ENCODE data around the gene TIMM8B. TPM values are rescaled to one million over a fixed set of nuclear protein-coding genes. Genes with fewer than 3 reads are reported as not detected.

Gene TIMM8B, protein sequence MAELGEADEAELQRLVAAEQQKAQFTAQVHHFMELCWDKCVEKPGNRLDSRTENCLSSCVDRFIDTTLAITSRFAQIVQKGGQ
- total RNA-seq = 10 to 100 TPM; 49.1 to 65.1 TPM
- long read RNA-seq, transcript TIMM8B-201 (2 exons, 819 nt) = major isoform, 22 of 32 reads
- long read RNA-seq, transcript TIMM8B-203 (3 exons, 1,155 nt) = minor isoform, 9 of 32 reads
- long read RNA-seq, partial matches to known transcripts = 0 of 32 reads
- long read RNA-seq, other reads (novel, unspliced or antisense) = 1 of 32 reads

DNA sequence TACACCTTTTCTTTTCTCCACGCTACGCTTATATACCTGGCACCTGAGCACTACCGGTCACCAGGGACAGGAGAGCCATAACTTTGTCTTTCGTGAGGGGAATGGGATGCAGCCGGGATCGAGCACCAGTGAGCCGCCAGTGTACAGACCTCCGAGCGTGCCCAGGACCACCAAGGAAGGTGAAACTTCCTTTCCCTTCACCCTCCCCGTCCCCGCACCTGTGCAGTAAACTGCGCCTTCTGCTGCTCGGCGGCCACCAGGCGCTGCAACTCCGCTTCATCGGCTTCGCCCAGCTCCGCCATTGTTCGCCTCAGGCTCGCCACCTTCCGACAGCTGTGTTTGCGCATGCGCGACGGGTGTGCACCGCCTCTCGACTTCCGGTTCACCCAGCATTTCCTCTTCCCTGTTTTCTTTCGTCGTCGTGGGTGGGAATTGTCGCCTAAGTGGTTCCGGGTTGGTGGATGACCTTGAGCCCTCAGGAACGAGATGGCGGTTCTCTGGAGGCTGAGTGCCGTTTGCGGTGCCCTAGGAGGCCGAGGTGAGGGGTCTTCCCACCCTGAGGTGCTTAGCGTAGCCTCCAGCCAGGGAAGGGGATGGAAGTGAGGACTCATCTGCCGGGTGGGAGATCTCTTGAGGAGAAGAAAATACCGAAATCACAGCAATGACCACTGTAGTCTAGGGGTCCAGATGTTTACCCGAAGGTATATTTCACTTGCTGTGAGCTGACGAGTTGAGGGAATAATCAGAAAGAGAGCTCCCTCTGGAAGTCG, at the start of gene TIMM8B, which contains the start of gene SDHD:
Gene TIMM8B (minus strand): TSS at position 335 of the 770 bp plus-strand sequence. CDS start 33 bp downstream, at position 302.
Gene SDHD (plus strand): TSS at position 452 of the 770 bp plus-strand sequence. CDS start 35 bp downstream, at position 487.
- ATAC-seq = peak; percentile 93
- intact Hi-C loops (cut with DNase I, micrococcal nuclease) = no loop called here
- peak; percentile 93 to 96 for DNase-seq

DNA sequence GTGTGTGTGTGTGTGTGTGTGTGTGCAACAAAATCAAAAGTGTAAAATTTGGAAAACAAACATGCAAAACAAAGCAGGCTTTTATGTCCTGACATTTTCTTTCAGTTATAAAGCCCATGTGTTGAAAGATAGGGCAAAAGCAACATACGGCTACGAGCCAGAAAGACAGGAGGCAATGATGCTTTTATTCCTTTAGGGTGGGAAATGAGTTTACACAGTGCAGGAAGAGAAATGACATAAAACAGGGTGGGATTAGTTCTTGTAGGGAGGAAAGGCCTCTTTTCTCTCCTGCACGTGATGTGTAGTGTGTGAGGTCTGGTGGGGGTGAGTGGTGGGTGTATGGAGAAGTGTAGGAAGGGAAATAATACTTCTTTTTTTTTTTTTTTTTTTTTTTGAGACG, 47.9 kb upstream of the TIMM8B start:
- intact Hi-C loops (cut with DNase I, micrococcal nuclease) = no loop called here
- ATAC-seq (peak; percentile 68), DNase-seq (no peak)

DNA sequence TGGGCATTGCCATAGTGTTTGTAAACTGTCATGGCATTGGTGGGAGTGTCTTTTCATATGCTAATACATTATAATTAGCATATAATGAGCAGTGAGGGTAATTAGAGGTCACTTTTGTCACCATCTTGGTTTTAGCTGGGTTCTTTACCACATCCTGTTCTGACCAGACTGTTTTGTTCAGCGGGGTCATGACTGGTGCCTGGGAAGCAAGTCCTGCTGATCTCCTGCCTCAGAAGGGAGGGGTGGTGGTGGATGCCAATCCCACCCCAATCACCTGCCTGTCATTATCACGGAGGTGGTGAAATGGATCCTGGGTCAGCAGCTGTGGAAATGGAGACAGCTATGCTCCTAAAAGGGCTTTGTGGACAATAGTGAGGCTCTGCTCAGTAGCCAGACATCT, 46.2 kb upstream of the TIMM8B start:
- ATAC-seq (no peak), DNase-seq (no peak)
- intact Hi-C loops (cut with DNase I, micrococcal nuclease) = no loop called here

DNA sequence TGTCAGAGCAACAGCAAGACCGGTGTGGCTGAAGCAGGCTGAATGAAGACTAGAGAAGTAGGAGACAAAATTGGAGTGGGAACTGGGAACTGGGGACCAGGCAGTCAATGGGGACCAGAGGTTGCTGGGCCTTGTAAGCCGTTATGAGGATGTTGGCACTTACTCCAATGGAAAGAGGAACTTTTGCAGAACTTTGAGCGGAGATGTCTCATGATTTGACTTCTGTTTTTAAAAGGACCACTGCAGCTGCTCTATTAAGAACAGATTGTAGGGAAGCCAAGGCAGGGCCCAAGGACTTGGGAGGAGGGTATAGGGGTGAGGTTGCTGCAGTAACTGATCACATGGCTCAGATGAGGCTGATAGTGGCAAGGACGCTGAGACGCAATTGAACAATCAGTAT, 43.1 kb upstream of the TIMM8B start:
- no peak for ATAC-seq
- intact Hi-C loops (cut with DNase I, micrococcal nuclease) = no loop called here
- DNase-seq = peak in 1 of 2 donors; percentile 36

DNA sequence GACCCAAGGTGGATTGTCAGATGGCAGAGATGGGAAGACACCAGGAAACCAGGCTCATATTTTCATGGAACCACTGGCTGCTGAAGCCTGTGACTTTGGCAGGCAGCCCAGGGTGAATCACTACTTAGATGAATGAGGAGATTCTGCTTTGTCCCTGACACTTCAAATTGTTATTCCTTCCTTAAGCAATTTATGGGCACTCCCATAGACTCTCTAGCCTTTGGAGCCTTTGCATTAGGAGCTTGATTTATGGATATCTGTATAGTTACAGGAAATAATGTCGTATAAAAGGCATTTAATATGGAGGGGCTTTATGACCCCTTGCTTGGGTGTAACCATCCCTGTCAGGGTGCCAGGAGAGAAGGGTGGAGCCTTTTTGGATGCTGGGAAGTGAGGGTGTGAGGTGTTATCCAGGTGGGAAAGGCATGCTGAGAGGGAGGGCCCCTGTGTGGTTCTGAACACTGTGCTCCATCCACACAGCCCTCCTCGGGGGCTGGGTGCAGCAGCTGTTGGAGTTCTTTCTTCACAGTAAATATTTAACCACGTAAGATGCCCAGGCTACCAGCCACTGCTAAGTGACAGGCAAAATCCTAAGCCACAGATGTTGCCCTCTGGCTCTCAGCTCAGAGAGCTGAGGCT, 42.0 kb upstream of the TIMM8B start:
- DNase-seq (peak; percentile 89 to 92), ATAC-seq (peak; percentile 72)
- intact Hi-C loops (cut with DNase I, micrococcal nuclease) = no loop called here

DNA sequence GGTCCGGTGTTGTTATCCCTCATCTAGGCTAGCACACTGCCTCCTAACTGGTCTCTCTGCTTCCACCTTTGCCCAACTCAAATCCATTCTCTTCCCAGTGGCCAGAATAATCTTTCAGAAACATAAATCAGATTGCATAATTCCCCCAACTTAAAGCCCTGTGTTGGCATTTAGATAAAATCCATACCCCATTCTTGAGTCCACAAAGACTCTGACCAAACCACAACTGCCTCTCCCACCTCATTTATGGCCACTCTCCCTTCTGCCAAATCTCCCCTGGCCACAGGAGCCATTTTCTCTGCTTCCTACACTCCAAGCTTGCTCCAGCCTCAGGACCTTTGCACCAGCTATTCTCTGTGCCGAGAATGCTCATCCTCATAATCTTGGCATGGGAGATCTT, 40.5 kb upstream of the TIMM8B start:
- intact Hi-C loops (cut with DNase I, micrococcal nuclease) = no loop called here
- ATAC-seq = no peak
- no peak for DNase-seq

DNA sequence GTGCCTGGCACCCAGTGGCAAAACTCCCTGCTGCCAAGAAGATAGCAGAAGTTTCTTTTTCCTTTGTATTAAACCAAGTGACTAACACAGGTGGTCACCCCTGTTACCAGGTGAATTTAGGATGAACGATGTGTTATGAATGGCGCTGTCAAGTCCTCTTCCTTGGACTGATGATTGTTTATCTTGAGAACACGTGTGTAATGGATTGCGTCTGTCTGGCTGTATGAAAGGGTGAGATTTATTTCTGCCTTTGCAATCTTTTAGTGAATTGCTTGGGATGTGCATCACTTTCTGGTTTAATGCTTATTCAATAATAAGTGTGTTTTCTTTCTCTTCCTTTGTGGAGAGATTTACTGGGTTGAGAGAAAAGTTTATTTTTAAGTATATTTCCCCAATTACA, 36.6 kb upstream of the TIMM8B start:
- intact Hi-C loops (cut with DNase I, micrococcal nuclease) = no loop called here
- no peak for DNase-seq
- ATAC-seq = no peak

DNA sequence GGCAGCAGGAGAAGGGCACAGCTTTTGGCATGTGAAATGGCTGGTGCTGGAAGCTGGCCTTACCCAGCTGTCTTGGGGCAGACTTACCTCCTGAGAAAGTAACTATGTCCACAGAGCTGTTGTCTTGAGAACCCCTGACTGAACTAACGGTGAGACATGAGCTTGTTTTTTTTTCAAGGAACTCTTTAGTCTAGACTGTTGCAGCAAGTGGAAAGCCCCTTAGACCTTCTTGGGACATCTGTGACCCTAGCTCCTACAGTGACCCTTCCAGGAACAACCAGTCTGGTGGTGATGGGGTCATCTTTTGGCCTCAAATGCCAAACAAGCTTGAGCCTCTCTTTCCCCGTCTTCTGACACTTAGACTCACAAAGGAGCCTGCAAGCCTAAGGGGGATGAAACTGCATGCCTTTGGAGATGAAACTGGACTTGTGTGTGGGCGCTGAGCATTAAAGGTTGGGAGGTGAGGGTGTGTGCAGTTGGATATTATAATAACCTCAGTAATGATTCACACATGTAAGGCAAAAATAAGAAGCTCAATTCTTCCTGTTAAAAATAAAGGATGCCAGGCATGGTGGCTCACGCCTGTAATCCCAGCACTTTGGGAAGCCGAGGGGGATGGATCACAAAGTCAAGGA, 35.5 kb upstream of the TIMM8B start:
- ATAC-seq (no peak), DNase-seq (no peak)
- intact Hi-C loops (cut with DNase I, micrococcal nuclease) = no loop called here

DNA sequence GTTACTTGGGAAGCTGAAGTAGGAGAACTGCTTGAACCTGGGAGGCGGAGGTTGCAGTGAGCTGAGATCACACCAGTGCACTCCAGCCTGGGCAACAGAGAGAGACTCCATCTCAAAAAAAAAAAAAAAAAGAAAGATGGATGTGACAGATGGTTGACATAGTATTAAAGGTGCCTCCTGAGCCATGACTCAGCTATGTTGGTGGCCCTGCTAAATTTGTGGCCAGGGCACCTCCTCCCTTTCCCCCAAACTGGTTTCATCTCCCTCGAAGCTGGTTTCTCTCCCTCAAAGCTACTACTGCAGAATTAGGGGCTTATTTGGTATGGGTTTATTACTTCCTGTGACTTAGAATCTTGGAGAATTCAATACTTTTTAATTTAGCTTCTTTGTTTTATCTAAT, 31.6 kb upstream of the TIMM8B start:
- intact Hi-C loops (cut with DNase I, micrococcal nuclease) = loop anchor here in 1 of 2 donors (10.0 kb wide), 1 partner anchor 157 kb away; no protein-coding TSS in a partner anchor
- ATAC-seq (no peak), DNase-seq (no peak)

DNA sequence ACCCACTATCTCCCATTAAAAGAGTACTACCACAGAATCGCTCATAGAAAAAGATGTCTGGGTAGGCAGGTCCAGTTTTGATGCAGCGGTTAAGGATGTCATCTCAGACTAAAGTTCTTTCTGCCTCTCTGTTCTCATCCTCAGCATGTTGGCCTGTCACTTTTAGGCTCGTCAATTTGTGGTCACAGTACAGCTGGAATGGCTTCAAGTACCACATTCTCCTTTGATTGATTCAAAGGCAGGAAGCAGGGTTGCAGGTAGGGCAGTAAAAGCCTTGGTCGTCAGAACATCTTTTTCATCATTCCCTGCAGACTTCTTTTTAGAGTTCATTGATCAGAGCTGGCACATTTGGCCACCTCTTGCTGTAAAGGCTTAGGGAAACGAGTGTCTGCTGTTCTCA, 28.8 kb upstream of the TIMM8B start:
- no peak for ATAC-seq
- DNase-seq = no peak
- intact Hi-C loops (cut with DNase I, micrococcal nuclease) = loop anchor here in 1 of 2 donors (10.0 kb wide), 1 partner anchor 159 kb away; no protein-coding TSS in a partner anchor

DNA sequence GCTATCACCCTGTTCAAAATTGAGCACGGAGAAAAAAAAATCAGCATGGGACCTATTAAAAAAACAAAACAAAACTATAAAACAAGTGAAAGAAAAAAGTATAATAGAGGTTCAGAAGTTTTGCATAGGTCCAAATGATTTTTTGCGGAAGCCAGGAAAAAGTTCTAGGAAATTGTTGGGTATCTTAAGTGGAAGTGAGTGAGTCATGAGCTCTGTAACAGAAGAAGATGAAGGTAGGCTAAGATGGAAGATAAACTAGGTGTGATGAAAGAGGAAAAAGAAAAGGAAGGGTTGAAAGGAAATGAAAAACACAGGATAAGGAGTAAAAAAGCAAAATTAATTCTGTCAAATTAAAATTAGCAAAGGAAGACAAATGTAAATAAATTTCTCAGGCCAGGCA, 27.9 kb upstream of the TIMM8B start:
- no peak for ATAC-seq
- intact Hi-C loops (cut with DNase I, micrococcal nuclease) = loop anchor here in 1 of 2 donors (5.0 to 10.0 kb wide), 2 partner anchors 63 to 160 kb away; partner anchors contain the start of gene BCO2
- DNase-seq = no peak

DNA sequence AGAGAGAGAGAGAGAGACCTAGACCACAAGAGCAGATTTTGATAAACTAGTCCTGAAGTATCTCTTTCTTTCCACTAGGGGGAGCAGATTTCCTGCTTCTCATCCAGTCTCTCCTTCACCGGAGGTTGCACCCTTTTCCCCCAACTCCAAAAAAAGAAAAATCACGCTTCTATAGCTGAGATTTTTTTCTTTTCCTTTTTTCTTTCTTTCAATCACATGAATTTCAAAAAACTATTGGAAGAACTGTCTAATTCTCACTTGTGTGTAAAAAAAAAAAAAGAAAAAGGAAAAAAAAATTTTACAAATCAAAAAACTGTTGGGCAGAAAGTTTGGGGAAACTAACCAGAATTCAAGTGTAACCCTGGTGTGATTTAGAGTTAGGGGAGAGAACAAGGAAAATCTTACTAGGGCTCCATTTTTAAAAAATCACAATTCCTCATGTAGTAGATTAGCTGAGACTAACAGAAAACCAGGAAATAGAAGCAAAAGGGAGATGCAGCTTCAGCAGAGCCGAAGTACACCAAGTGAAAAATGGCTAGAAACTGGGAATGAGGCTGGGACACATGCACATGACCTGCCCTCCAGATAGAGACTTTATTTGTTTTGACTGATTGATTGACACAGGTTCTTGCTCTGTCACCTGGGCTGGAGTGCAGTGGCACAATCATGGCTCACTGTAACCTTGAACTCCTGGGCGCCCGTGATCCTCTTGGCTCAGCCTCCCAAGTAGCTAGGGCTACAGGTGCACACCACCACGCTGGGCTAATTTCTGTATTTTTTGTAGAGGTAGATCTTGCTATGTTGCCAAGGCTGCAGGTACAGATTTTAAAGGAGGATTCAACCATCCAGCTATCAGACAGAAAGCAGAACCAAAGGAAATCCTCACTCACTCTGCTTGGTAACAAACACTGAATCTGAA, 27.2 kb upstream of the TIMM8B start:
- intact Hi-C loops (cut with DNase I, micrococcal nuclease) = loop anchor here in 1 of 2 donors (5.0 to 10.0 kb wide), 2 partner anchors 64 to 161 kb away; partner anchors contain the start of gene BCO2
- DNase-seq = no peak
- ATAC-seq = peak; percentile 85

DNA sequence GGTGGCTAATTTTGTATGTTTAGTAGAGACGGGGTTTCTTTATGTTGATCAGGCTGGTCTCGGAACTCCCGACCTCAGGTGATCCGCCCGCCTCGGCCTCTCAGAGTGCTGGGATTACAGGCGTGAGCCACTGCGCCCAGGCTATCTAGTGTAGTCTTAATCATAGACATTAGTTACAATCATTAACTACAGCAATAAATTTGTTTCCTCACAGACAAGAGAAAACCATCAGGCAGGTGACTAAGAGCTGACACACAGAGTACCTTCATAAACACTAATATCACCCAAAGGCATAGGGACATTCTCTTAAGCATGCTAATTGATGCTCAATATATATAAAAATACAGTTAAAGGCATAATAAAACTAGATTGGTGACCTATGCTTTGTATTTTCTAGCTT, 19.5 kb upstream of the TIMM8B start:
- DNase-seq (no peak), ATAC-seq (no peak)
- intact Hi-C loops (cut with DNase I, micrococcal nuclease) = no loop called here

DNA sequence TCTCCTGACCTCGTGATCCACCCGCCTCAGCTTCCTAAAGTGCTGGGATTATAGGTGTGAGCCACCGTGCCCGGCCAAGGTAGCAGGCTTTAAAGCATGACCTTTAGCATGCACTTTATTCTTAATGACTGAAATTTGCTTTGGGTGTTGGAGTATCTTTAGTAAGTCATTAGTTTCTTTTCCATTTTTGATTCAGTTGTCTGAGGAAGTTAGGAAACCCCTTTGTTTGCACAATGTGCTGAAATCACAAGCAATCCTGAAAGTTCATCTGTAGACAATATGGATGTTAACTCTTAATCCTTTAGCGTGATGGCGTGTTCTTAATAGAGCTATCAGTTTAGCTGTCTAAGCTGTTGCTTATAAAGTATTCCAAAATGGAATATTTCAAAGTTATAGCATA, 16.9 kb upstream of the TIMM8B start:
- ATAC-seq = no peak
- intact Hi-C loops (cut with DNase I, micrococcal nuclease) = no loop called here

DNA sequence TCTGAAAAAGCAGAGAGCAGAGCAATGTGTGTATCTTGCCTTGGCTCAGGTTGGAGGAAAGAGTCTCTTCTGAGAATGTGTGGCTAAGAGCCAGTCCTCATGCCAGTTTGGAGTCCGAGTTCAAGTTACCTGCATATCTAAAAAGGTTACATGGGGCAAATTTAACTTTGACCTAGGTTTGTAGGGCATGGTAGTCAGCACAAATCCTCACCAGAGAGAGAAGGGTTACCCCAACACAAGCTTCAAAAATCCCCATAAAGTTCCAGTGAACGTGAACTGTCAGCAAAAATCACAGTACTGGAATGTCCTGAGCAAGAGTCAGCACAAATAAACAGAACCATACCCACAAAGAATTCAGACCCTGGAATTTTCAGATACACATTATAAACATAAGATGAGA, 13.9 kb upstream of the TIMM8B start:
- no peak for DNase-seq
- ATAC-seq = no peak
- intact Hi-C loops (cut with DNase I, micrococcal nuclease) = no loop called here

More for the DNA sequence above, 16.9 kb upstream of the TIMM8B start:
- no peak for DNase-seq

DNA sequence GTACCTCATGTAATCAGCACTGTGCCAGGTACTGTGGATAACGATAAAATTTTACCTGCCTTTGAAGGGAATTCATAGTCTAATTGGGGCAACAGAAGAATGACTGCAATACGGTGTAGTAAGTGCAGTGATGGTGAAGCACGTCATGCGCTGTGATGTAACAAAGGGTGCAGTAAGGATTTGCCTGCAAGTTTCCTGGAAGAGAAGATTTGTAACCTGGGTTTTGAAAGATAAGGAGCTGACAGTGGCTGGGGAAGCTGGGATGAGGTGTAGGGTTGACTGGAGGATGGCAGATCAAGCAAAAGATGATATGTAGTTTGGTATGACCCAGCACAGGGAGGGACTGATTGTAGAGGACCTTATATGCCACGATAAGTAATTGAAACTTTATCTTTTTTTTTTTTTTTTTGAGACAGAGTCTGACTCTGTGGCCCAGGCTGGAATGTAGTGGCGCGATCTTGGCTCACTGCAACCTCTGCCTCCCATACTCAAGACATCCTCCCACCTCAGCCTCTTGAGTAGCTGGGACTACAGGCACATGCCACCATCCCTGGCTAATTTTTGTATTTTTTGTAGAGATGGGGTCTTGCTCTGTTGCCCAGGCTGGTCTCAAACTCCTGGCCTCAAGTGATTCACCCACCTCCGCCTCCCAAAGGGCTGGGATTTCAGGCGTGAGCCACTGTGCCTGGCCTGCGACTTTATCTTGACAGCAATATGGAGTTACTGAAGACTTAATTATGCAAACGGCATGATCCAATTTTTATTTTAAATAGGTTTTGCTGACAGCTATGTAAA, 11.4 kb upstream of the TIMM8B start:
- intact Hi-C loops (cut with DNase I, micrococcal nuclease) = no loop called here
- ATAC-seq (no peak), DNase-seq (no peak)

DNA sequence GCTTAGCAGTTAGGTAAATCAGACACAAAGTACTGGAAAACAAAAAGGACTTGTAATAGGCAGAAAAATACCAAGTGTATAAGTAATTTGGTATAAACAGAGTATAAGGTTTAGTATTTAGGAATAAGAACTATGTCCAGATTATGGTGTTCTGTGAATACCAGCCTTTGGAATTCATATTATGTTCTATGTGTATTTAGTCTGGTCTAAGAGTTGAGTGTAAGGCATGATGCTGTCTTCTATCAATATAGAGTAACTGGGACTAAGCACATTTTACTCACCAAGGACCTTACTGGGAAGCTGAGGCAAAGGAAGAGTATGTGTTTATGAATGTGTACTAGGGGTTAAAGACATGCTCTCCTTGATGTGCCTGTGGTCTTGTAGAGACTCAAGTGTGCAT, 9.6 kb upstream of the TIMM8B start:
- DNase-seq (no peak), ATAC-seq (no peak)
- intact Hi-C loops (cut with DNase I, micrococcal nuclease) = no loop called here

Measured in left colon (tissue), 2 donors.